Hepatocyte (in vitro differentiated cells): ENCODE results near the gene PELI3. TPM values are rescaled to one million over a fixed set of nuclear protein-coding genes. Genes with fewer than 3 reads are reported as not detected.
"Not testable (repeated sequence)": the region's sequence is repeated elsewhere in the genome, so short reads cannot be mapped to it uniquely, and the experiment has no call there.

Experiments used
- DNase-seq: peaks from one replicate; pipeline ENCODE4 v3.0.0-alpha.2; 2016; ENCODE audit warnings: low spot score
- H2AFZ ChIP-seq: fragments of 200-600 bp; sonication (generic); 2 replicates; pipeline ENCODE4 v1.6.0; 2016; ENCODE audit warnings: antibody characterized with exemption, mild to moderate bottlenecking
- H3K27ac ChIP-seq: fragments of 200-600 bp; sonication (generic); 2 replicates; pipeline ENCODE4 v1.5.1; 2016; ENCODE audit warnings: mild to moderate bottlenecking
- H3K27me3 ChIP-seq: fragments of 200-600 bp; sonication (generic); 2 replicates; pipeline ENCODE4 v1.6.1; 2016
- H3K36me3 ChIP-seq: fragments of 200-600 bp; sonication (generic); replicated peaks from 2 replicates; pipeline ENCODE4 v1.5.1; 2016; ENCODE audit warnings: low read depth; ENCODE audit not compliant: insufficient read depth
- H3K4me1 ChIP-seq: fragments of 200-600 bp; sonication (generic); 2 replicates; pipeline ENCODE4 v1.5.1; 2016; ENCODE audit warnings: mild to moderate bottlenecking, moderate library complexity; ENCODE audit not compliant: insufficient read depth
- H3K4me2 ChIP-seq: fragments of 200-600 bp; sonication (generic); 2 replicates; pipeline ENCODE4 v1.6.0; 2016
- H3K4me3 ChIP-seq: fragments of 200-600 bp; sonication (generic); 2 replicates; pipeline ENCODE4 v1.5.1; 2016; ENCODE audit warnings: mild to moderate bottlenecking
- H3K79me2 ChIP-seq: fragments of 200-600 bp; sonication (generic); 2 replicates; pipeline ENCODE4 v1.6.0; 2017; ENCODE audit warnings: mild to moderate bottlenecking
- H3K9me2 ChIP-seq: fragments of 200-600 bp; sonication (generic); replicated peaks from 2 replicates; pipeline ENCODE4 v1.6.0; 2017; ENCODE audit warnings: mild to moderate bottlenecking; ENCODE audit not compliant: insufficient read depth
- H3K9me3 ChIP-seq: fragments of 200-600 bp; sonication (generic); 2 replicates; pipeline ENCODE4 v1.5.1; 2016; ENCODE audit warnings: low read depth, mild to moderate bottlenecking
- H4K20me1 ChIP-seq: fragments of 200-600 bp; sonication (generic); 2 replicates; pipeline ENCODE4 v1.6.0; 2016; ENCODE audit warnings: mild to moderate bottlenecking; ENCODE audit not compliant: insufficient read depth, poor library complexity, severe bottlenecking
- EZH2 ChIP-seq: fragments of 200-600 bp; sonication (generic); IDR thresholded peaks from 2 replicates; pipeline ENCODE4 v1.6.1; 2016; ENCODE audit warnings: antibody characterized with exemption, mild to moderate bottlenecking, borderline replicate concordance
- EZH2phosphoT487 ChIP-seq: fragments of 200-600 bp; sonication (generic); IDR thresholded peaks from one replicate; pipeline ENCODE4 v1.6.1; 2018; ENCODE audit warnings: antibody characterized with exemption, mild to moderate bottlenecking, low read depth, moderate library complexity; ENCODE audit not compliant: unreplicated experiment, severe bottlenecking
- WGBS: methylation state at CpG from one replicate; pipeline ENCODE4 v1.1.6; 2016; ENCODE audit warnings: low lambda C conversion rate; ENCODE audit errors: missing lambda C conversion rate; 5-methylcytosine and 5-hydroxymethylcytosine counted together
- polyA plus RNA-seq: library from polyadenylated mRNA; unstranded; fragments of >200 nt; fragmentation: Nextera tagmentation; extraction: Ambion mirVana; gene quantifications from 2 replicates; pipeline ENCODE4 v1.2.1, GENCODE V29; 2016
- total RNA-seq: library from RNA; depleted of rRNA; stranded (reverse); fragments of >200 nt; gene quantifications from 2 replicates; pipeline ENCODE4 v1.2.3, GENCODE V29; 2014
- TF ChIP-seq, protein P1 (sequence below): fragments of 200-600 bp; sonication (generic); IDR thresholded peaks from 2 replicates; pipeline ENCODE4 v1.5.1; 2016; ENCODE audit warnings: antibody characterized with exemption, mild to moderate bottlenecking; ENCODE audit not compliant: poor library complexity

The PELI3 gene
- total and polyA plus RNA-seq, 2 experiments from 2014 or later = 6.7 to 10.9 TPM

DNA sequence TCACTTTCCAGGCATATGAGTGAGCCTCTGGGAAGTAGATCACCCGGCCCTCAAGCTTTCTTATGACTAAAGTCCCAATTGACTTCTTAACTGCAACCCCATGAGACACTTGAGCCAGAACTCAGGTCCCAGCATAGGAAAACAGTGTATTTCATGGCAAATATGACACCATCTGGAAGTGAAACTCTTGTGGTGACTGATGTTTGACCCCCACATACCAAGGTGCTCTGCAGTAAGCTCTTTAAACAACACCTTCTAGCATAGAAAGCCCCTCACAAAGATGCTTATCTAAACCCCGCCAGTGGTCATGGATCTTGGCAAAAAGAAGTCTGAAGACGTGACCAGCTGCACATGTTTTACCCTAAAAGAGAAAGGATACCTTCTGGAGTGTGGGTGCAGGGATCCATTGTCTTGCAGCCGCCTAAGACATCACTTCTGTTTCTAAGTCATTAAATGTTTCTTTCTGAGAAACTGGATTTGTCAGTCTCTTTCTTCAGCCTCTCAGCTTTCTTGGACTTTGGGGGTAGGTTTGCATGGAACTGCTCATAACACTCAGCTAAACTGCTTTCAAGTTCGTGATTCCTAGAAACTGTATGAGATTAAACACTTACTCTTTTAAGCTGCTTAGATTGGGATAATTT is 7.4 kb upstream of the PELI3 start:
- Histone ChIP-seq H3K36me3 (no peaks in the 10 kb centered on the region), H3K27me3 (peaks cover 4% of the 10 kb centered on the region), H3K9me3 (no peaks in the 10 kb centered on the region), H4K20me1 (no peaks in the 10 kb centered on the region), H3K9me2 (no peaks in the 10 kb centered on the region), H3K4me3 (no peak overlapping the region), H3K4me1 (no peaks in the 10 kb centered on the region), H2AFZ (no peak overlapping the region), H3K79me2 (no peaks in the 10 kb centered on the region), H3K27ac (no peak overlapping the region), H3K4me2 (no peak overlapping the region)
- 46% methylated on average over 5 of the region's 5 CpGs for WGBS
- TF ChIP-seq EZH2phosphoT487 (no peak), EZH2 (no peak)
- DNase-seq = no peak

- Histone ChIP-seq H4K20me1 (no peaks in the 10 kb centered on the region), H3K4me3 (no peak overlapping the region), H3K9me2 (no peaks in the 10 kb centered on the region), H3K9me3 (no peaks in the 10 kb centered on the region), H2AFZ (no peak overlapping the region), H3K27me3 (no peaks in the 10 kb centered on the region), H3K4me2 (no peak overlapping the region), H3K27ac (no peak overlapping the region), H3K4me1 (peaks cover 4% of the 10 kb centered on the region), H3K79me2 (no peaks in the 10 kb centered on the region), H3K36me3 (no peaks in the 10 kb centered on the region)
- DNase-seq = no peak
- TF ChIP-seq EZH2 (no peak), EZH2phosphoT487 (no peak)
- TF ChIP-seq, protein P1, sequence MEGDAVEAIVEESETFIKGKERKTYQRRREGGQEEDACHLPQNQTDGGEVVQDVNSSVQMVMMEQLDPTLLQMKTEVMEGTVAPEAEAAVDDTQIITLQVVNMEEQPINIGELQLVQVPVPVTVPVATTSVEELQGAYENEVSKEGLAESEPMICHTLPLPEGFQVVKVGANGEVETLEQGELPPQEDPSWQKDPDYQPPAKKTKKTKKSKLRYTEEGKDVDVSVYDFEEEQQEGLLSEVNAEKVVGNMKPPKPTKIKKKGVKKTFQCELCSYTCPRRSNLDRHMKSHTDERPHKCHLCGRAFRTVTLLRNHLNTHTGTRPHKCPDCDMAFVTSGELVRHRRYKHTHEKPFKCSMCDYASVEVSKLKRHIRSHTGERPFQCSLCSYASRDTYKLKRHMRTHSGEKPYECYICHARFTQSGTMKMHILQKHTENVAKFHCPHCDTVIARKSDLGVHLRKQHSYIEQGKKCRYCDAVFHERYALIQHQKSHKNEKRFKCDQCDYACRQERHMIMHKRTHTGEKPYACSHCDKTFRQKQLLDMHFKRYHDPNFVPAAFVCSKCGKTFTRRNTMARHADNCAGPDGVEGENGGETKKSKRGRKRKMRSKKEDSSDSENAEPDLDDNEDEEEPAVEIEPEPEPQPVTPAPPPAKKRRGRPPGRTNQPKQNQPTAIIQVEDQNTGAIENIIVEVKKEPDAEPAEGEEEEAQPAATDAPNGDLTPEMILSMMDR = no peak
Measured at GRCh38 chr11:66462010-66462409, 4.7 kb upstream of the PELI3 start.

DNA sequence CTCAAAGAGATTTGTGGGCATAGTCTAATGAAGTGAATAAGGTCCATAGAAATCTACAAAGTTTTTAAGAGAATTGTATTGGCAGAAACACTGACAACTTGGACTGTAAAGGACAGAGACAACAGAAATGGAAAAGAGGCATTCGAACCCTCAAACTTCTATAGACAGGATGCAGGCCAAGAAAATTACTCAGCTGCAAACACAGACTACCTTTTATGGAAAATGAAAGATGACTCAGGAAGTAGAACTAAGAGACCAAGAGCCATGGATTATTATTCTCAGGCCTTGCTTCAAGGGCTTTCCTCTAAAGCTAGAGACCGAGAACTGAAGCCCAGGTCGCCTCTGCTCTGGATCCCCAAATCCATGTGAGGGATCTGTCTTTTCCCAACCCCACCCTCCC is 3.8 kb upstream of the PELI3 start:
- 88% methylated on average over 3 of the region's 3 CpGs for WGBS
- Histone ChIP-seq H3K27me3 (no peaks in the 10 kb centered on the region), H3K79me2 (no peaks in the 10 kb centered on the region)

GRCh38 chr11:66464116-66464515 is 2.6 kb upstream of the PELI3 start:
- 94% methylated on average over 5 of the region's 5 CpGs for WGBS
- H3K4me2 ChIP-seq, H2AFZ ChIP-seq, H3K9me3 ChIP-seq, H3K36me3 ChIP-seq, H3K79me2 ChIP-seq, H3K27me3 ChIP-seq, H3K4me3 ChIP-seq, H3K9me2 ChIP-seq, H4K20me1 ChIP-seq, DNase-seq, H3K27ac ChIP-seq: not testable (repeated sequence)
- peaks cover 12% of the 10 kb centered on the region for H3K4me1 ChIP-seq

More for the DNA sequence above, 3.8 kb upstream of the PELI3 start:
- Histone ChIP-seq H3K4me3 (no peak overlapping the region), H3K9me3 (no peaks in the 10 kb centered on the region), H3K9me2 (no peaks in the 10 kb centered on the region), H3K36me3 (no peaks in the 10 kb centered on the region), H3K4me1 (peaks cover 10% of the 10 kb centered on the region), H4K20me1 (no peaks in the 10 kb centered on the region), H3K27ac (no peak overlapping the region), H2AFZ (no peak overlapping the region), H3K4me2 (no peak overlapping the region)
- TF ChIP-seq EZH2 (no peak), EZH2phosphoT487 (no peak)
- TF ChIP-seq, protein P1 = no peak
- DNase-seq = no peak
